ENCODE data around the gene PEDS1. TPM values are rescaled to one million over a fixed set of nuclear protein-coding genes. Genes with fewer than 3 reads are reported as not detected.

Gene PEDS1
- total and polyA plus RNA-seq, 2 of the 13 experiments (the other 11 are each of a cell fraction or from before 2014, with no cell fraction given), result 30.5 to 93.9 TPM

- TF ChIP-seq ZNF687 (CRISPR knock-in tag; IDR thresholded peaks at IDR 0.05) (peak; percentile 93), ZNF230 (CRISPR knock-in tag; IDR thresholded peaks at IDR 0.05) (no peak), ZNF251 (CRISPR knock-in tag; IDR thresholded peaks at IDR 0.05) (no peak), HNRNPLL (IDR thresholded peaks at IDR 0.05; ENCODE audit: low read depth, low read length, poor library complexity, severe bottlenecking) (no peak), ZNF629 (CRISPR knock-in tag; conservative IDR thresholded peaks at IDR 0.05) (peak; percentile 95), CHD4 (IDR thresholded peaks at IDR 0.05; ENCODE audit: borderline replicate concordance, low read length) (no peak; the same call in 1 of the 2 replicates), SNAI1 (CRISPR knock-in tag; IDR thresholded peaks at IDR 0.05; ENCODE audit: borderline replicate concordance) (no peak), DR1 (CRISPR knock-in tag; IDR thresholded peaks at IDR 0.05) (no peak), ZNF24 (IDR thresholded peaks at IDR 0.05) (no peak), TFAP4 (IDR thresholded peaks at IDR 0.05; ENCODE audit: borderline replicate concordance, low read depth) (peak; percentile 71; the same call in 1 of the 2 replicates), NFKBIZ (CRISPR knock-in tag; IDR thresholded peaks at IDR 0.05) (no peak), GTF2F1 (IDR thresholded peaks at IDR 0.05; ENCODE audit: low read length) (no peak), FIP1L1 (IDR thresholded peaks at IDR 0.05; ENCODE audit: borderline replicate concordance, insufficient read depth, low read depth, low read length) (no peak), ADNP (CRISPR knock-in tag; IDR thresholded peaks at IDR 0.05) (peak; percentile 33; the same call in 1 of the 2 replicates), CSRNP2 (CRISPR knock-in tag; conservative IDR thresholded peaks at IDR 0.05; ENCODE audit: low read depth) (no peak), ATF1 (CRISPR knock-in tag; IDR thresholded peaks at IDR 0.05) (no peak), JUND (CRISPR knock-in tag; IDR thresholded peaks at IDR 0.05) (peak; percentile 88), SIN3B (IDR thresholded peaks at IDR 0.05; ENCODE audit: low read length) (no peak), FOXK2 (IDR thresholded peaks at IDR 0.05) (no peak), ZNF577 (CRISPR knock-in tag; IDR thresholded peaks at IDR 0.05; ENCODE audit: borderline replicate concordance, low read depth) (0 out of 2 replicates have a peak, but pooled peaks have one; percentile 32), RCOR2 (CRISPR knock-in tag; IDR thresholded peaks at IDR 0.05) (peak; percentile 46; the same call in 1 of the 2 replicates), THRA (CRISPR knock-in tag; IDR thresholded peaks at IDR 0.05; ENCODE audit: borderline replicate concordance) (no peak; the same call in 1 of the 2 replicates)
Measured at GRCh38 chr20:50187403-50188051, 34.0 kb upstream of the PEDS1 start (continued).

All from HepG2 (cell line).